GM21515 (cell line): ENCODE data around the gene MEGF11.
A peak's percentile ranks its signal among the peaks of the same experiment; 100 is the strongest.

ENCODE experiments used
- ATAC-seq: cut with Tn5 transposase; IDR thresholded peaks from one replicate; pipeline ENCODE4 v1.9.1; 2021; ENCODE audit not compliant: unreplicated experiment

Gene MEGF11

DNA sequence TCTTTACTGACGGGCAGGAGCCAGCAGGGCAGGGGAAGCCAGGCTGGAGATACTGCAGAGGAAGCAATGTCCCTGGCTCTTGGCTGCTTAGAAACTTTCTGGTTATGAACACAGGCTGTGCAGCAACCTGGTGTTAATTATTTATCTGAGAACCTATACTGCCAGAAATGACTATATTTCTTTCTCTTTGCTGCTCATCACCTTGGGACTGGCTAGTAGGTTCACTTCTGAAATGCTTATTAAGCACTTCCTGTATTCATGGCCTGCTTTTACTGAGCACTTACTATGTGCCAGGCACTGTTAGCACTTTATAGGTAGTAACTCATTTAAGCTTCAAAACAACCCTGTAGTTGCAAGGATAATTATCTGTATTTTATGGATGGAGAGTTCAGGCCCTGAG lies 326.7 kb downstream of the MEGF11 start:
- no peak for ATAC-seq

DNA sequence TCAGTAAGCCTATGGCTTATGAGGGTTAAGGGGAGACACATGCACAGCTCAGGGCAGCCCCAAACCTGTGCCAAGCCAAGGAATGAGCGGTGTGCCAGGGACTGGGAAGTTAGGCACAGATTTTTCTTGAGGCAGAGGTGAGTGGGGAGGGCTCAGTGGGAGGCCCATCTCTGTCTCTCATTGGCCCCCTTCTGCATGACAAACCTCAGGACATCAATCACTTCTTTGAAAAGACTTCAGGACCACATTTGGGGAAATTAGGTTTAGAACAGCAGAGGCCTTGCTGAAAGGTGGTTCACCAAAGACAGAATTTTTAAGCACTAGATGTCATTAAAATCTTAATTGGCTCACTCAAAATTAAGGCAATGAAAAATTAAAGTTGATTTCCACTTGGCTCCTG lies 327.1 kb downstream of the MEGF11 start:
- ATAC-seq = no peak

DNA sequence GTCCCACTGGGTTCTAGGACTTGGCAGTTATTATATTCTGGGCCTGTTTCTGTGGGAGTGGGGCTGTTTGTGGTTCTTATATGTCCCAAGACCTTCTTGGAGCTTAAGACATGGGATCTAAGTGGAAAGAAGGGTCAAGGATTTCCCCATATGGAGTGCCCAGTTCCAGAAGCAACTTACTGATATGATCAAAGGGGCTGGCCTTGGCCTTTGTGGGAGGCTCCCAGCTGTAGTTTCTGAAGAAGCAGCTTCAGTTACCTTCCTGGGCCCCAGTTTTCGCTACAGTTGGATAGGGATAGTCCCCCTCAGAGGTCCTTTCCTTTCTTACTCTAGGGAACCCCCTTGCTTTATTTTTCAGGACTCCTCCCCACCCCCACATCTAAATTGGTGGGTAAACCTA lies 328.2 kb downstream of the MEGF11 start:
- no peak for ATAC-seq

DNA sequence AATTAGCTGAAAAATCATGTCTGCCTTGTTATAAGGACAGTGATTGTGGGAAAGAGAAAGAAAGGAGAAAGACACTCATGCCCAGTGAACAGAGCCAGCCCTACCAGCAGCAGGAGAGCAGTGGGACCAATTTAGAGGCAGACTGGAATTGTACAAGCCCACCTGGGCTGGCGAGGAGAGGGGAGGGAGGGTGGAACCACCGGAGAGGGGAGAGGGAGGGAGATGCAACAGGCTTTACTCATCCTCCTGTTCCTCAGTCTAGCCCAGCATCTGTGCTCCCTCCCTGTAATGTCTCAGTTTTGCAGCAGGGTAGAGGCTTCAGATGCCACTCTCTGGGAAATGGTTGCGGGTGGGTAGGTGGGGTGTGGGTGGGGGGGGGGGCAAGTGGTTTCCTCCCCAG lies 329.5 kb downstream of the MEGF11 start:
- ATAC-seq = no peak

DNA sequence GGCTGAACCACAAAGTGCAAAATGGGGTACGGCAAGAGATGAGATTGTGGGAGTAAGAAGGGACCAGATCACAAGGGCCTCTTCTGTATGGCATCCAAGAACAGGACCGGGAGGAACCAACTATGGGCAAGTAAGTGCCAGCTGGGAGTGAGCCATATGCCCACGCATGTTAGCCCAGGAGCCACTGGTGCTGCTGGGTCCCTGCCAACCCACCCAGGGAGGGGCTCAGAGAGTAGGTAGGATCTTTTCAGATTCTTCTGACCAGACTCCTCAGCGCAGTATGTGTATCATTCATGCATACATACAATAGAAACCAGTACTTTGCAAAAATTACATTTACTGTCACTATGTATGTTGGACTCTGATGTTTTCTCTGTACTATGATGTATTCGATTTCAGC lies 330.3 kb downstream of the MEGF11 start:
- no peak for ATAC-seq

DNA sequence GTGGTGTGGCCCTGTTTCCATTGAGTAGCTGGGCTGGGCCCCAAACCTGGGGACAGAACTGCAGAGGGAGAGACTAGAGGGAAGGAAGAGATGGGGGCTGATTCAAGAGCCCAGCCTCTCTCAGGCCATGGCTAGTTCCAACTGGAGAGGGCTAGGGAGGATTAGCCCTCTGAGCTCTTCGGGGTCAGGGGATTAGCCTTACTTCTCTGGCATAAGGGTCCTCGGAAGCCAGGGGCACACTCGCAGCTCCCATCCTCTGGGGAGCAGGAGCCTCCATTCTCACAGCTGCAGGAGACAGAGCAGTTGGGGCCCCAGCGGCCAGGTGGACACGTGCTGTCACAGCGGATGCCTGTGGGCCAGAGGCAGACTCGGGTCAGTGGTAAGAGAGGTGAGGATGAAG lies 330.9 kb downstream of the MEGF11 start:
- ATAC-seq = no peak

DNA sequence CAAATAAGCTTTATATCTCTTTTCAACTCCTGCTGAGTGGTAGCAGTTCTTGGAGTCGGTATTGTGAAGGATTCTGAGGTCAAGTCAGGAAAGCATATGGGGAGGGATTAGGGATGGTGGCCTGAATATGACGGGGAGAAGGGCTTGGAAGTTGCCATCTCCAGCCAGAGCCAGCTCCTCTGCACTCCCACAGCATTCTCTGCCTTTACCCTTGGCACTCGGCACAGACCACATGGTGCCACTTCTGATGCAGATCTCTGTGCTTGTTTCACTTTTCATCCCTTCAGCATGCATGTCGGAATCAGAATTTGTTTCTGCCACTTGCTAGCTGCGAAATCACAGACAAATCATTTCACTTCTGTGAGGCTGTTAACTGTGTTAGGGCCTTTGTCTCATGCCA lies 331.8 kb downstream of the MEGF11 start:
- ATAC-seq = no peak

DNA sequence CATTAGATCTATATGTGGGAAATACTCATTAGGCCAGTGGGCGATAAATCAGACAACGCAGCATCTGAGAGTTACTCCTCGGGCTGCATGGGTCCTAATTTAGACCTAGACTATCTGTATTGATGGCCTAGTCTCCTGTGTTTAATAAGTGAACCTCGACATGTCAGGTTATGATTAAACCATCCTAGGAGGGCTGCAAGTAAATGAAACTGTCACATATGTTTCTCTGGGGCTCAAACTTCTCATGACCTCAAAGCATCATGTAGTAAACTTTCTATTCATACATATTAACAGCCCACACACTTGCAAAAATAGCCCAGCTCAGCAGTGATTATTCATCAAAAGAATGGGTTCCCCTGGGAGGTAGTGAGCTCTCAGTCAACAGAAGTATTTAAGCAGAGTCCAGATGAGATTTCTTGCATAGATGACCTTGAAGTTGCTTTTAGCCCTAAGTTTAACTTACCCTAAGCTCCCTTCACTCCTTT lies 332.7 kb downstream of the MEGF11 start:
- no peak for ATAC-seq

DNA sequence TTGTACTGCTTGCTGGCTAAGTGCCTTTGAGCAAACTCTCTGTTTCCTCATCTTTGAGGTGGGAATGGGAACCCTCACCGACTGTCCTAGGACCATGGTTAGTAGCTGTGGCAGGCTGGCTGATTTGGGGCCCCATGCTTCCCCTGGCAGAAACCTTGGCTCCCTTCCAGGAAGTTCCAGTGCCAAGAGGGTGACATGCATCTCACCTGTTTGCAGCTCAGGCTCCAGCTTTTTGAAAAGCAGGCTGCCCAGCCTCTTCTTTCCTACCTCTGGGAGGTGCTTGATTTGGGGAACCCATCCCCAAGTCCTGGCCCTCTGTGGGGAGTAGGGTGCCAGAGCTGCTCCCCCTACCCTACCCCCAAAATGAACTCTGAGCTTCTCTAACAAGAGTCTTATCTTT lies 333.4 kb downstream of the MEGF11 start:
- no peak for ATAC-seq

DNA sequence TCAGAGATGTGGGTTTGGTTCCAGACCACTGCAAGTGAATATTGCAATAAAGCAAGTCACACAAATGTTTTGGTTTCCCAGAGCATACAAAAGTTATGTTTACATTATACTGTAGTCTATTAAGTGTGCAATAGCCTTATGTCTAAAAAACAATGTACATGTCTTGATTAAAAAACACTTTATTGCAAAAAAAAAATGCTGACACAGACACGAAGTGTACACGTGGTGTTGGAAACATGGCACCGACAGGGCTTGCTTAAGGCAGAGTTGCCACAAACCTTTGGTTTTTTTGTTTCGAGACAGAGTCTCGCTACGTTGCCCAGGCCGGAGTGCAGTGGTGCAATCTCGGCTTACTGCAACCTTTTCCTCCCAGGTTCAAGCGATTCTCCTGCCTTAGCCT lies 334.2 kb downstream of the MEGF11 start:
- no peak for ATAC-seq

DNA sequence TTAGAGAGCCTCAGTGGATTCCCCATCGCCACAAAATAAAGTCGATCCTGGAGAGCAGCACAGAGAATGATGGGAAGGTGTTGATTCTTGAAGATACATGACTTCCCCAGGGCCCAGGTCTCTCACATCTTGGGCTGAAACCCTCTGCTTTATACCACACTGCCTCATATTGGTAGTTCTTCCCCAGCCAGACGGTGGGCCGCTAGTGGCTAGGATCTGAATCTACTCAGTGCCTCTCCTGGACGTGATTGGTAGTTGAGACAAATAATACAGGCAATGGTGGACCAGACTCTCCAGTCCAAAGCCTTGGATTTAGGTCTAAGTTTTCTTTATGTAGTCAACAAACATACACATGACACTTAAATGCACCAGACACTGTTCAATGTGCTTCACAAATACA lies 334.6 kb downstream of the MEGF11 start:
- ATAC-seq = no peak

DNA sequence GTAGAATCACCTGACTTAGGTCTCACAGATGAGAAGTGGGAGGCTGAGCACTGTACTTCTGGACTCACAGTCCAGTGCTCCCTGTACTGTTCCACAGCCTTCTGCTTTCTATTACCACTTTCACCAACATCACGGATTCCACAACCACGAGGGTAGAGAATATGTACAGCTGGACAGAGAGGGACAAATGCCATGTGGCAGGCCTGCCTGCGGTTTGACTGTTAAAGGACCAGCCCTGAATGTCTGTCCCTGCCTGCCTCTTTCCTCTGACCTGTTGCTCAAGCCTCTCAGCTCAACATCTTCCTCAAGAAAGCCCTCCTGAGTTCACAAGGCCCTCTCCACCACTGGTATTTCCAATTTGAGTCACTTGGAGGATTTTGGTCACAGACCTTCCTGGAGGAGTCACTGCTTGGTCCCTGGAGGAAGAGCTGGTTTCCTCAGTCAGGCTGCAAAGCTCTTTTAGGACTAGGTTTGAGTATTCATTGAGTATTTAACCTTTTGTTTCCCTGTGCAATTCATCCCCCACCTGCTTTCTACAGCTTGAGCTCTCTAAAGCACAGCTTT lies 335.1 kb downstream of the MEGF11 start:
- ATAC-seq = no peak

DNA sequence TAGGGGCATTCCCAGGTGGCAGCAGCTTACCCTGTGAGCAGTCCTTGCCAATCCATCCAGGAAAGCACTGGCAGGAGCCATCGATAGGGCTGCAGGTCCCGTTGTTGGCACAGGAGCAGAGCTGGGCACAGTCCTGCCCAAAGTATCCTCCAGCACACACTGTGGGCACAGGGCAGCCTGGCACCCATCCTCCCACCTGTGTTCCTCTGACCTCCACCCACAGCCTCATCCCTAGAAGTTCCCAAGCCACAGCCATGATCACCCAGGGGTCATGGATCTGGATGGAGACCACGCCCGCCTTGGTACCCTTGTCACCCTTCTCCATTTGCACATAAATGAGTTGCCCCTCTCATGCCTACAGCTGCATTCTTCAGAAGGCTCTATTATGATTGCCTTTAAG lies 335.6 kb downstream of the MEGF11 start:
- ATAC-seq = no peak

DNA sequence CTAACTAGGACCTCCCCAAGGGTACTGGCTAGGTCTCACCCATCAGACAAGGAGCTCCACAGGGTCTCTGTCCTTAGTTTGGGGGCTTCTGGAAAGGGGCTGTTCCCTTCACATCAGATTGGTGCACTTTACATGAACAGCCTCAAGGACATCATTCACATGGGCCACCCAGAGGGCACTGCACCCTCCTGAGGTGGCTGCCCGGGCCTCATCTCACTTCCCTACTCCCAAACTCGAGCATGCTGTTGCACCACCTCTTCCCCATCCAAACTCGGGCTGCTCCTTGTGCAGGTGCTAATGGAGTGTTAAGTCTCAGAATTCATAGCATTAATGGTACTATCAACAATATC lies 336.2 kb downstream of the MEGF11 start:
- no peak for ATAC-seq

DNA sequence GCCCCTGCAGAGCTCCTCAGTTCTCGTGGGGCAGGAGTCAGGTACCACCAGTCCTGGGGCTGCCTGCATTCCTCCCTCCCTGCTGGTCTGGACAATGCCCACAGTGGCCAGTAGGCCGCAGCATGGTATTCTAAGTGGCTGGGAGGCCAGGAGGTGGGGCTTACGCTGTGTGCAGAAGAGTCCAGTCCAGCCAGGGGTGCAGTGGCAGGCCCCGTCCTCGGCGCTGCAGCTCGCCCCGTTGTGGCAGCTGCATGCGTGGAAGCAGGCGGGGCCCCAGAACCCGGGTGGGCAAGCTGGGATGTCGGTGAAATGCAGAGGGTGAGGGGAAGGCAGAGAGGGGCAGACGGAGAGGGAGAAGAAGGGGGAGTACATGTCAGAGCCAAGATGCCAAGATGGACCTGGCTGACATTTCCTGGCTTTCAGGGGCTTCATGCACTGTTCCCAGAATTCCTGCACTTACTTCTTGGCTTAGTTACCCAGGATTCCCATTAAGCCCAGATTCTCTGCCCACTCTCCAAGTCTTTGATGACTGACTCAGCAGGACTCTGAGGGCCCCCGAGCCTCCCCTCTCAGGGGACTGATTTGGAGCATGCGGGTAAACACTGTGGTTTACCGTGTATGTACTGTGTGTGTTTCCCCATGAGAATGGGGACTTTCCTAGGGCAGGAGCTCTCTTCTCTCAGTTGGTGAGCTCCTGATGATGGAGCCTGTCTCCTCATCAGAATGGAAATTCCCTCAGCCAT lies 336.7 kb downstream of the MEGF11 start:
- ATAC-seq = peak; percentile 52

DNA sequence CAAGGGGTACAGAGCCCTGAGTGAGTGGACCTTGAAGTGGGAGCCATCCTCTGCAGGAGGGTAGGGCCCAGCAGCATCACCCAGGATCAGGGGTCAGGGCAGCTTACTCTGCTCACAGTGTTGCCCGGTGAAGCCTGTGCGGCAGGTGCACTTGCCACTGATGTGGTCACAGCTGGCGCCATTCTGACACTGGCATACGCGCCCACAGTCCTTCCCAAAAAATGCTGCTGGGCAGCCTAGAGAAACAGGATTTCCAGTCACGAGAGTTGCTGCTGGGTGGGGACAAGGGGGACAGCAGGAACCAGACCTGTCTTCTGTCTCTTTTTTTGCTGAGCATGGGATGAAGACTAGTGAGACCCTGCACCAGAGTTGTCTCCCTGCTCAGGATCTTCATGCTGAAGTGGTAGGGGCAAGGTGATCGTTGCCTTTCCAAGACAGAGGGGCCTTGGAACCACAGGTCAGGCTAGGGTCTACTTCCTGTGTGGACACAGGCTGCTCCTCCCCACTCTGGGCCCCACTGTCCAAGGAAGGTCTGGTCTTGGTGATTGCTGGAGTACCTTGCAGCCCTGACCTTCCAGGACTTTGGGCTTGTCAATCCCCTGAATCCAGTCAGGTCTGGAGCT lies 337.4 kb downstream of the MEGF11 start:
- no peak for ATAC-seq

DNA sequence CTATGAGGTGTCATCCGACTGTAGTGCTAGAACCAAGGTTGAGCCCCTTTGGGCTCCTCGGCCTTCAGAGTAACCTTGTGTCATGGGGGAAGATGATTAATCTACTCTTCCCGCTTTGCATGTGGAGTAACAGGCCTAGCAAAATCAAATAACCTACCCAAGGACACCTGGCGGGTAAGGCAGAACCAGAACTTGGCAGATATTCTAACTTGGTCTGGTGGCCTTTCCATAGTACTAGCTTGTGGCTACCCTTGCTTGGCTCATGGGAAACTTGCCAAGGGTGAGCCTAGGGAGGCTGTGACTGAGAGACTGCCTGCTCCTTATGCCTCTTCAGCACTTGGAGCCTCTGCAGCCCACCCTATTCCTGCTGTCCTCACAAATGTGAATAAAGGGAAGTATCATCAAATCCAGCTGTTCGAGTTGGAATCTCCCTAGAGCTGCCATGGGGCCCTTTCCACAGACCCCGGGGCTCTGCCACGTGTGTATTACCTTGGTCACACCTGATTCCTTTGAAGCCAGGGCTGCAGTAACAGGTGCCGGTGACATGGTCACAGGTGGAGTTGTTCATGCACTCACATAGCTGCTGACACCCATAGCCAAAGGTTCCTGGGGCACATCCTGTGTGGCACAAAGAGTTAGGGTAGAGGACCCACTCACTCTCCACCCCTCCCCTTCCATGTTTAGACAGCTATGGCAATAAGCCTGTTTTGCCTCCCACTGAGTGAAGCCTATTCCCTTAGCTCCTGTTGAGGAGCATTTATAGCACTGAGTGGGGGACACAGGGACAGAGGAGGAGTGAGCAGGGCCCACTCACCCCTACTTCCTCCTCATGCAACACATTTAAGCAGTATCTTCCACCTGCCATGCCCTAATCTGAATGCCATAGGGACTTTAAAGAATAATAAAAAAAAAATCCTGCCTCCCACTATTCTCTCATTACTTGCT lies 338.3 kb downstream of the MEGF11 start:
- no peak for ATAC-seq

DNA sequence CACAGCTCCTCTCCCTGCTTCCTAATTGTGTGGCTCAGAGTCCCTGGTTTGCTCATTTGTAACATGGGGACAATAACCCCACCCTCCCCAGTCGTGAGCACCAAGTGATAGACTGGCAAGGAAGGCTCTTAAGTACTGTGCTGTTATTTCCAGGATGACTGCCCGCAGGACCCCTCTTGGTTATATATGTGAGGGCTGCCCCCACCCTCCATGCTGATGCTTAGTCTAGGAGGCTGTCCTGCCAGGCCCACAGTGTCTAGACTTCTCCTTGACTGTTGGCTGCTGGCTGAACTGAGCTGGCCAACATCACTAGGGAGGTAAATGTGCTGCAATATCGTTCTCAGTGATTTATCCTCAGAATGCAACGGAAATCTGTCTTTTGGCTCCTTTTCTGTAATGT lies 339.2 kb downstream of the MEGF11 start:
- ATAC-seq = no peak

DNA sequence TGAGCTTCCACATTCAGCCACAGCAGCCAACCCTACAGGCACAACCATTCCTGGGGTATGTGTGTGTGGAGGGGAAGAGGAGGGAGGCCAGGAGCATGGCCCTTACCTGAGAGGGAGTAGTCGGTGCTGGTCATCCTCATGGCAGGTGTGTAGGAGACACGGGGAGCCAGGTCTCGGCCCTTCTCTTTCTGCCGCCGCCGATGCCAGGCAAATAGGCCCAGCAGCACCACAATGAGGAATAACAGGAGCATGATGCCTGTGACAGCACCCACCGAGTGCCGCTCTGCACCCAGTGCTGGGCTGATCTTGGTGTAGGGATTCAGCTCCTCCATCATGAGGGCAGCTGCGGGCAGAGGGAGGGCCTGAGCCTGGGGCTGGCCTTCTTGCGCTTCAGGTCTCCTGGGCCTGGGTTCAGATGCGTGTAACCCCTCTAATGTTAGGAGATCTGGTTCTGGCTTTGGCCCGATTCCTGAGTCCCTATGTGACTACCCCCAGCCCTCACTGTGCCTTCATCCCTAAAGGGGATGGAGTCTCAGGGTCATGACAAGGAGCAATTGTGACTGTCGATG lies 339.8 kb downstream of the MEGF11 start:
- ATAC-seq = no peak

DNA sequence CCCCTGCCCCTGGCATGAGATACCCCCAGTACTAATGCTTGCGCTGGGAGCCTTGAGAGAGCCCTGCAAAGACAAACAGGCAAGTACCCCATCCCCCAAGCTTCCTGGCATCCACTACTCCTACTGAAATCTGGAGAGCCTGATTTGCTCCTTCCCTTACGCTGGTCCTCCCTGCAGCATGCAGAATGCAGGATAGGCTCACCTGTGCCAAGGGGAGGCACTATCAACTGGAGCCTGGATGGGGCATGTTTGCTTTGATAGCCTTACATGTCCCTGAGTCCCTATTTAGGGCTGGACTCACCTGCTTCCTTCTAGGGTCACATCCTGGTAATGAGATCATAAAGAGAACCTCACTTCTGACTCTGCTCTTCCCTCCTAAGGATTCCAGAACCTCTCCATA lies 341.3 kb downstream of the MEGF11 start:
- ATAC-seq = no peak

DNA sequence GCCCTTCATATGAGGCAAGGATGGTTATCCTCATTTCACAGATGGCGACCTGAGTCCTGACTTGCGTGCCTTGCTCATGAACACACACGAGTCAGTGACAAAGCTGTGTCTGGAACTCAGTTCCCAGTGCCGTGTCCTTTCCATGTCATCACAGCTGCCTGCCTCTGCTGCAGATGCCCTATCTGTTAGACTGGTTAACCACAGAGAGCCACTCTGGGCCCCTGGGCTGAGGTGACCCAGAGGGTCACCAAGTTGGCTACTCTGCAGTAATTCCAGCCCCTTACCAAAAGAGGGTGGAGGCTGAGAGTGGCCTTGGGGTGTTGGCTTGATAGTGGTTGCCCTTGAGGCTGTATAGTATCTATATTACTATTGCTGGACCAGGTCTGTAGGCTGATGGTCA lies 343.2 kb downstream of the MEGF11 start:
- ATAC-seq = no peak
